Activated CD8-positive, alpha-beta T cell treated with anti-CD3 and anti-CD28 coated beads for 36 hours (primary cell): ENCODE measurements around the gene NR2C1. TPM values are rescaled to one million over a fixed set of nuclear protein-coding genes. Genes with fewer than 3 reads are reported as not detected.

ENCODE experiments used
- ATAC-seq: fragments of 200-7000 bp; cut with Tn5 transposase; one replicate; pipeline ENCODE4 v1.10.0; 2021; ENCODE audit warnings: mild to moderate bottlenecking, moderate library complexity
- CTCF ChIA-PET: fragments of 350-600 bp; sonication (Branson Sonifier 250); formaldehyde crosslinking; loops from one replicate; lab custom pipeline; 2021; ENCODE audit warnings: antibody characterized with exemption; lab: Charles Lee
- POLR2A ChIA-PET: fragments of 350-600 bp; sonication (Branson Sonifier 250); formaldehyde crosslinking; loops from one replicate; lab custom pipeline; 2021; ENCODE audit warnings: antibody characterized with exemption; lab: Charles Lee
- DNase-seq: peaks from one replicate; pipeline ENCODE4 v3.0.0-alpha.2; 2020
- H3K27ac Mint-ChIP-seq: one replicate; pipeline ENCODE4 v1.8.0; 2021; ENCODE audit warnings: mild to moderate bottlenecking, mixed read lengths
- H3K27me3 Mint-ChIP-seq: one replicate; pipeline ENCODE4 v1.8.0; 2021; ENCODE audit warnings: mixed read lengths
- H3K36me3 Mint-ChIP-seq: one replicate; pipeline ENCODE4 v1.8.0; 2021; ENCODE audit warnings: low read depth, mixed read lengths
- H3K4me1 Mint-ChIP-seq: one replicate; pipeline ENCODE4 v1.8.0; 2021; ENCODE audit warnings: low read depth, mixed read lengths
- H3K4me3 Mint-ChIP-seq: one replicate; pipeline ENCODE4 v1.8.0; 2021; ENCODE audit warnings: mild to moderate bottlenecking, moderate library complexity, mixed read lengths
- H3K9me3 Mint-ChIP-seq: one replicate; pipeline ENCODE4 v1.8.0; 2021; ENCODE audit warnings: mixed read lengths
- CTCF ChIP-seq: fragments of 200-600 bp; IDR thresholded peaks from one replicate; pipeline ENCODE4 v1.8.0; 2022; ENCODE audit warnings: antibody characterized with exemption, mild to moderate bottlenecking
- intact Hi-C: fragments of 100-400 bp; cut with micrococcal nuclease; formaldehyde crosslinking; loops from one replicate; pipeline ENCODE4 v1.10.0; 2022
- total RNA-seq, 2 experiments: library from RNA; stranded (reverse); gene quantifications; one replicate each; pipeline ENCODE4 v1.2.3, GENCODE V29; 2021

NR2C1 gene
- total RNA-seq, 2 experiments from 2014 or later = 24.9 to 32.4 TPM

GRCh38 chr12:95059984-95060383 lies 13.4 kb downstream of the NR2C1 start:
- Mint-ChIP-seq H3K27ac (no peak overlapping the region), H3K9me3 (no peaks in the 10 kb centered on the region), H3K4me1 (no peaks in the 10 kb centered on the region), H3K4me3 (no peak overlapping the region), H3K27me3 (no peaks in the 10 kb centered on the region), H3K36me3 (peaks cover 34% of the 10 kb centered on the region)
- ChIA-PET POLR2A (interaction anchor here (0.8 kb wide), 1 partner anchor 12 kb away, joined by 4 read pairs; no protein-coding TSS in a partner anchor), CTCF (interaction anchor here (0.7 to 1.8 kb wide), 2 partner anchors 10 to 13 kb away, joined by 3 read pairs; no protein-coding TSS in a partner anchor)
- no peak for ATAC-seq
- no peak for TF ChIP-seq CTCF
- intact Hi-C loops = no loop called here
- no peak for DNase-seq

DNA sequence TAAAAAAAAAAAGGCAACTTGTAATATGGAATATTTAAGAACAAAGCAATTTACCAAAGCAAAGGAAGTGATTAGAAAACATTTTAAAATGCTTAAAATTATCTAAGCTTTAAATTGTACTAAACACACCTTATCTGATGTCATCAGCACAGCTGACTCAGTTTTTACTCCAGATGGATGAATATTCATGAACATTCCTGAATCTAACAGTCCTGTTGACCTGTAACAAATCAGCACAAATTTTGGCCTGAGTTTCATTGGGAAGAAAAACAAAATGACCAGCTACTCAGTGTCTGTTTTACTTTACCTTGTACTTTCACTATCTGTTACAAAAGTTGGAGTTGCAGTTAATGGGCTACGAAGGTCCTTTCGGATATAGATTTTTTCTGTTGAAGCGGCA lies 16.0 kb downstream of the NR2C1 start:
- H3K4me1 Mint-ChIP-seq = no peaks in the 10 kb centered on the region
- H3K9me3 Mint-ChIP-seq = no peaks in the 10 kb centered on the region
- intact Hi-C loops = no loop called here
- ChIA-PET CTCF (interaction anchor here (0.9 to 1.6 kb wide), 2 partner anchors 16 to 26 kb away, joined by 4 to 5 read pairs; partner anchors contain the start of gene NR2C1), POLR2A (interaction anchor here (1.0 kb wide), 1 partner anchor 287 kb away, joined by 3 read pairs; no protein-coding TSS in a partner anchor)
- H3K36me3 Mint-ChIP-seq = peaks cover 30% of the 10 kb centered on the region
- H3K4me3 Mint-ChIP-seq = no peak overlapping the region
- H3K27me3 Mint-ChIP-seq = no peaks in the 10 kb centered on the region
- H3K27ac Mint-ChIP-seq = no peak overlapping the region
- no peak for TF ChIP-seq CTCF
- DNase-seq = no peak
- ATAC-seq = no peak

GRCh38 chr12:95055057-95055456 lies 18.4 kb downstream of the NR2C1 start:
- no peaks in the 10 kb centered on the region for H3K4me1 Mint-ChIP-seq
- ATAC-seq (no peak), DNase-seq (no peak)
- CTCF ChIA-PET = no interaction called here
- POLR2A ChIA-PET = no interaction called here
- H3K36me3 Mint-ChIP-seq = peaks cover 21% of the 10 kb centered on the region
- no peak overlapping the region for H3K27ac Mint-ChIP-seq
- no peak overlapping the region for H3K4me3 Mint-ChIP-seq
- TF ChIP-seq CTCF = no peak
- intact Hi-C loops = no loop called here
- H3K27me3 Mint-ChIP-seq = no peaks in the 10 kb centered on the region
- H3K9me3 Mint-ChIP-seq = no peaks in the 10 kb centered on the region

DNA sequence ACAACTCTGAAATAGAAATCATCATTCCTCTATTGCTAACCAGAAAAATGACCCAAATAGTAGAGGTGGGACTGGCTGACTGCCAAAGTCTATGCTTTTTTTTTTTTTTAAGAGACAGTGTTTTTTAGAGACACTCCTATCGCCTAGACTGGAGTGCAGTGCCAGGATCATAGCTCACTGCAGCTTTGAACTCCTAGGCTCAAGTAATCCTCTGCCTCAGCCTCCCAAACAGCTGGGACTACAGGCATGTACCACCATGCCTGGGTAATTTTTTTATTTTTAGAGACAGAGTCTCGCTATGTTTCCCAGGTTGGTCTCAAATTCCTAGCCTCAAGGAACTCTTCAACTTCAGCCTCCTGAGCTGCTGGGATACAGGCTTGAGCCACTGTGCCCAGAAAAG lies 19.2 kb downstream of the NR2C1 start:
- no peak for DNase-seq
- peaks cover 21% of the 10 kb centered on the region for H3K36me3 Mint-ChIP-seq
- TF ChIP-seq CTCF = no peak
- intact Hi-C loops = no loop called here
- H3K27me3 Mint-ChIP-seq = no peaks in the 10 kb centered on the region
- no peak overlapping the region for H3K4me3 Mint-ChIP-seq
- ATAC-seq = no peak
- no peaks in the 10 kb centered on the region for H3K4me1 Mint-ChIP-seq
- ChIA-PET POLR2A (interaction anchor here (0.6 kb wide), 1 partner anchor 367 kb away, joined by 4 read pairs; no protein-coding TSS in a partner anchor), CTCF (no interaction called here)
- no peaks in the 10 kb centered on the region for H3K9me3 Mint-ChIP-seq
- no peak overlapping the region for H3K27ac Mint-ChIP-seq

DNA sequence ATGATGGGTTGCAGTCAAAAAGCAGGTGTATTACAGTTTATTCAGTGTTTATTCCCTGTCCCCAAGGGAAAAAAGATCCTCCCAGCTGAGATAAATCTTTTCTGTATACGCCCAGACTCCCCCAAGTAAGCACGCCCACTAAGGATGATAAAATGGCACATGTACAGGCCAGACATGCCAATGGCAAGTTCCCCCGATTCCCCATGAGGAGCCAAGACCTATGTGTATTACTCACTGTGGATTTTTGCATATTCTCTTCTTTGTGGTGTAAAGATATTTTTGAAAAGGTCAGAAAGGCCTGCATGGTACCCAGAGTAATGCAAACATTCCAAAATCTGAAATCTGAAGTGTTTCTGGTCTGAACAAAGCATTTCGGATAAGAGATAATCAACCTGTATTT lies 22.2 kb downstream of the NR2C1 start:
- DNase-seq = no peak
- ChIA-PET CTCF (no interaction called here), POLR2A (no interaction called here)
- intact Hi-C loops = no loop called here
- no peak for ATAC-seq
- no peaks in the 10 kb centered on the region for H3K27me3 Mint-ChIP-seq
- no peak overlapping the region for H3K4me3 Mint-ChIP-seq
- H3K27ac Mint-ChIP-seq = no peak overlapping the region
- no peaks in the 10 kb centered on the region for H3K4me1 Mint-ChIP-seq
- no peaks in the 10 kb centered on the region for H3K9me3 Mint-ChIP-seq
- no peak for TF ChIP-seq CTCF
- peaks cover 29% of the 10 kb centered on the region for H3K36me3 Mint-ChIP-seq
